Chondrocyte (in vitro differentiated cells): ENCODE results near the gene NOP16. TPM values are rescaled to one million over a fixed set of nuclear protein-coding genes. Genes with fewer than 3 reads are reported as not detected.

Experiments used
- DNase-seq: peaks from one replicate; pipeline ENCODE4 v3.0.0; 2021; ENCODE audit warnings: mixed read lengths, low spot score
- H3K27ac Mint-ChIP-seq: one replicate; pipeline ENCODE4 v1.8.0; 2021; ENCODE audit warnings: mild to moderate bottlenecking, moderate library complexity, mixed read lengths; ENCODE audit not compliant: unreplicated experiment
- H3K27me3 Mint-ChIP-seq: 2 replicates; pipeline ENCODE4 v1.8.0; 2021; ENCODE audit warnings: low read depth, mixed read lengths
- H3K36me3 Mint-ChIP-seq: 2 replicates; pipeline ENCODE4 v1.8.0; 2021; ENCODE audit warnings: low read depth, mixed read lengths
- H3K4me1 Mint-ChIP-seq: 2 replicates; pipeline ENCODE4 v1.8.0; 2021; ENCODE audit warnings: low read depth, mild to moderate bottlenecking, mixed read lengths
- H3K4me3 Mint-ChIP-seq: one replicate; pipeline ENCODE4 v1.8.0; 2021; ENCODE audit warnings: mild to moderate bottlenecking, moderate library complexity, mixed read lengths; ENCODE audit not compliant: unreplicated experiment
- H3K9me3 Mint-ChIP-seq: 2 replicates; pipeline ENCODE4 v1.8.0; 2021; ENCODE audit warnings: low read depth, mixed read lengths
- CTCF ChIP-seq: fragments of 200-600 bp; sonication (generic); IDR thresholded peaks from 2 replicates; pipeline ENCODE4 v1.5.0; 2021; ENCODE audit warnings: antibody characterized with exemption, mild to moderate bottlenecking, moderate library complexity
- total RNA-seq: library from RNA; stranded (reverse); gene quantifications from 3 replicates; pipeline ENCODE4 v1.2.1, GENCODE V29; 2021

The NOP16 gene
- total RNA-seq, 1 donor from 2014 or later = 19.9 TPM

- no peaks in the 10 kb centered on the region for H3K27me3 Mint-ChIP-seq
- peaks cover 17% of the 10 kb centered on the region for H3K4me1 Mint-ChIP-seq
- no peak overlapping the region for H3K4me3 Mint-ChIP-seq
- H3K36me3 Mint-ChIP-seq = peaks cover 30% of the 10 kb centered on the region
- DNase-seq = no peak
- H3K9me3 Mint-ChIP-seq = no peaks in the 10 kb centered on the region
- no peak overlapping the region for H3K27ac Mint-ChIP-seq
- no peak for TF ChIP-seq CTCF
These were observed 32.2 kb downstream of the NOP16 start for GRCh38 chr5:176356179-176356566.

DNA sequence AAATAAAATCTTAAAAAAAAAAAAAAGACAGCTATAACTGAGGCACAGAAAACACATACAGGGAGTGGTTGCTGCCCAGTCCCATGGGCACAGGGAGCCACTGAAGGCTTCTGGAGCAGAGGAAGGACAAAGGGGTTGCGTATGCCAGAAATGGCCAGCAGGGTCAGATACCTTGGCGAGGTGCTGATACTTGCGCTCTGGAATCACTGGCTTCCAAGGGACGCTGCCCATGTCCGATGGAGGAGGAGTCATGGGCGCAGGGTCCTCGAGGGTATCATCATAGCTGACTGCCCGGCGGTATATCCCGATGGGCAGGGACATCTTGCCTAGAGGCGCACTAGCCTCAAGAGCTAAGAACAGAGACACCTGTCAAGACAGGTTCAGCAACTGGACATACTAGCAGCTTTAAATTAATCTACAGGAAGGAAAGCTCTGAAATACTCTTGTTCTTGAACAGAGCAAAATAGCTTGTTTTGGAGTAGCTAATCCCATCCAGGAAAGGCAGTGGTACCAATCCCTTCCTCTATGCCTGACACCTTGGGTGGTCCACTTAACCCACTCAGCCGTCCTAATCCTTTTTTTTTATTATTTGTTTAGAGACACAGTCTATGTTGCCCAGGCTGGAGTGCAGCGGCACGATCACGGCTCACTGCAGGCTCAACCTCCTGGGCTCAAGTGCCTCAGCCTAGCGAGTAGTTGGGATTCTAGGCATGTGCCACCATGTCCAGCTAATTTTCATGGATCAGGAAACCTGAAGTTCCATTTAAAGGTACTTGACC lies 32.8 kb downstream of the NOP16 start:
- H3K9me3 Mint-ChIP-seq = no peaks in the 10 kb centered on the region
- DNase-seq = no peak
- peaks cover 17% of the 10 kb centered on the region for H3K4me1 Mint-ChIP-seq

GRCh38 chr5:176353533-176353932 lies 34.9 kb downstream of the NOP16 start:
- Mint-ChIP-seq H3K4me1 (peaks cover 9% of the 10 kb centered on the region), H3K9me3 (no peaks in the 10 kb centered on the region), H3K27me3 (no peaks in the 10 kb centered on the region), H3K36me3 (peaks cover 36% of the 10 kb centered on the region), H3K27ac (no peak overlapping the region), H3K4me3 (no peak overlapping the region)
- no peak for DNase-seq
- no peak for TF ChIP-seq CTCF

More for the DNA sequence above, 32.8 kb downstream of the NOP16 start:
- peak; percentile 7 for TF ChIP-seq CTCF
- Mint-ChIP-seq H3K27me3 (no peaks in the 10 kb centered on the region), H3K36me3 (peaks cover 31% of the 10 kb centered on the region), H3K27ac (no peak overlapping the region), H3K4me3 (no peak overlapping the region)

- Mint-ChIP-seq H3K4me1 (peaks cover under 1% of the 10 kb centered on the region), H3K9me3 (no peaks in the 10 kb centered on the region), H3K27me3 (no peaks in the 10 kb centered on the region), H3K27ac (no peak overlapping the region), H3K4me3 (no peak overlapping the region), H3K36me3 (peaks cover 43% of the 10 kb centered on the region)
- TF ChIP-seq CTCF = no peak
- no peak for DNase-seq
These were observed 36.1 kb downstream of the NOP16 start for GRCh38 chr5:176352116-176352878.

GRCh38 chr5:176350416-176350815 lies 38.0 kb downstream of the NOP16 start:
- H3K36me3 Mint-ChIP-seq = peaks cover 48% of the 10 kb centered on the region
- no peaks in the 10 kb centered on the region for H3K27me3 Mint-ChIP-seq
- no peak for DNase-seq
- TF ChIP-seq CTCF = no peak
- no peaks in the 10 kb centered on the region for H3K9me3 Mint-ChIP-seq
- no peak overlapping the region for H3K27ac Mint-ChIP-seq
- no peak overlapping the region for H3K4me3 Mint-ChIP-seq
- H3K4me1 Mint-ChIP-seq = no peaks in the 10 kb centered on the region
